Astrocyte (in vitro differentiated cells and primary cell): ENCODE measurements around the gene ZRANB1. TPM values are rescaled to one million over a fixed set of nuclear protein-coding genes. Genes with fewer than 3 reads are reported as not detected.

Experiments used
- DNase-seq: peaks from one replicate; pipeline ENCODE4 v3.0.0-alpha.2; 2010; ENCODE audit warnings: low read depth
- FAIRE-seq: peaks from 2 replicates; lab custom pipeline; 2011; peaks lifted over from hg19 to GRCh38; lab: Jason Lieb, UNC
- H2AFZ ChIP-seq: 2 replicates; pipeline ENCODE4 v1.6.0; 2012; ENCODE audit warnings: low read depth, low read length, inconsistent platforms
- H3K27ac ChIP-seq: 2 replicates; pipeline ENCODE4 v1.5.1; 2011; ENCODE audit warnings: low read depth, low read length, inconsistent platforms
- H3K27me3 ChIP-seq: 2 replicates; pipeline ENCODE4 v1.6.0; 2011; ENCODE audit warnings: low read length, inconsistent platforms; ENCODE audit not compliant: insufficient read depth
- H3K36me3 ChIP-seq: 2 replicates; pipeline ENCODE4 v1.5.1; 2011; ENCODE audit warnings: low read length, inconsistent platforms; ENCODE audit not compliant: insufficient read depth
- H3K4me1 ChIP-seq: 2 replicates; pipeline ENCODE4 v1.5.1; 2011; ENCODE audit warnings: low read length, inconsistent platforms; ENCODE audit not compliant: insufficient read depth
- H3K4me2 ChIP-seq: 2 replicates; pipeline ENCODE4 v1.6.0; 2012; ENCODE audit warnings: low read length, inconsistent platforms
- H3K4me3 ChIP-seq: 2 replicates; pipeline ENCODE4 v1.5.1; 2011; ENCODE audit warnings: low read depth, mild to moderate bottlenecking, low read length, inconsistent platforms; ENCODE audit not compliant: insufficient read depth
- H3K79me2 ChIP-seq: 2 replicates; pipeline ENCODE4 v1.6.0; 2012; ENCODE audit warnings: mild to moderate bottlenecking, low read length, inconsistent platforms; ENCODE audit not compliant: insufficient read depth
- H3K9ac ChIP-seq: 2 replicates; pipeline ENCODE4 v1.6.0; 2012; ENCODE audit warnings: mild to moderate bottlenecking, low read length, inconsistent platforms
- H3K9me3 ChIP-seq: 2 replicates; pipeline ENCODE4 v1.5.1; 2012; ENCODE audit warnings: low read depth, mild to moderate bottlenecking, low read length, inconsistent platforms; ENCODE audit not compliant: insufficient read depth
- H4K20me1 ChIP-seq: 2 replicates; pipeline ENCODE4 v1.6.0; 2012; ENCODE audit warnings: low read length, inconsistent platforms; ENCODE audit not compliant: insufficient read depth
- H3K27ac Mint-ChIP-seq: one replicate; pipeline ENCODE4 v1.8.0; 2021; ENCODE audit warnings: mild to moderate bottlenecking, mixed read lengths; ENCODE audit not compliant: unreplicated experiment
- H3K27me3 Mint-ChIP-seq: one replicate; pipeline ENCODE4 v1.8.0; 2021; ENCODE audit warnings: low read depth, mixed read lengths; ENCODE audit not compliant: unreplicated experiment
- H3K36me3 Mint-ChIP-seq: one replicate; pipeline ENCODE4 v1.8.0; 2021; ENCODE audit warnings: low read depth, mixed read lengths; ENCODE audit not compliant: unreplicated experiment
- H3K4me1 Mint-ChIP-seq: one replicate; pipeline ENCODE4 v1.8.0; 2021; ENCODE audit warnings: low read depth, mixed read lengths; ENCODE audit not compliant: unreplicated experiment
- H3K4me3 Mint-ChIP-seq: one replicate; pipeline ENCODE4 v1.8.0; 2021; ENCODE audit warnings: mild to moderate bottlenecking, moderate library complexity, mixed read lengths; ENCODE audit not compliant: unreplicated experiment
- H3K9me3 Mint-ChIP-seq: one replicate; pipeline ENCODE4 v1.8.0; 2021; ENCODE audit warnings: mild to moderate bottlenecking, mixed read lengths; ENCODE audit not compliant: unreplicated experiment
- CTCF ChIP-seq: IDR thresholded peaks from 2 replicates; pipeline ENCODE4 v1.5.1; 2011; ENCODE audit warnings: low read depth, mild to moderate bottlenecking, inconsistent platforms, low read length, moderate library complexity; ENCODE audit not compliant: insufficient read depth
- EZH2 ChIP-seq: IDR thresholded peaks from 2 replicates; pipeline ENCODE4 v1.6.1; 2012; ENCODE audit warnings: mild to moderate bottlenecking, low read length, inconsistent platforms; ENCODE audit not compliant: insufficient read depth
- total RNA-seq: library from RNA; stranded (reverse); gene quantifications from 2 replicates; pipeline ENCODE4 v1.2.1, GENCODE V29; 2021

The ZRANB1 gene
- total RNA-seq, 1 donor from 2014 or later: 24.9 TPM

DNA sequence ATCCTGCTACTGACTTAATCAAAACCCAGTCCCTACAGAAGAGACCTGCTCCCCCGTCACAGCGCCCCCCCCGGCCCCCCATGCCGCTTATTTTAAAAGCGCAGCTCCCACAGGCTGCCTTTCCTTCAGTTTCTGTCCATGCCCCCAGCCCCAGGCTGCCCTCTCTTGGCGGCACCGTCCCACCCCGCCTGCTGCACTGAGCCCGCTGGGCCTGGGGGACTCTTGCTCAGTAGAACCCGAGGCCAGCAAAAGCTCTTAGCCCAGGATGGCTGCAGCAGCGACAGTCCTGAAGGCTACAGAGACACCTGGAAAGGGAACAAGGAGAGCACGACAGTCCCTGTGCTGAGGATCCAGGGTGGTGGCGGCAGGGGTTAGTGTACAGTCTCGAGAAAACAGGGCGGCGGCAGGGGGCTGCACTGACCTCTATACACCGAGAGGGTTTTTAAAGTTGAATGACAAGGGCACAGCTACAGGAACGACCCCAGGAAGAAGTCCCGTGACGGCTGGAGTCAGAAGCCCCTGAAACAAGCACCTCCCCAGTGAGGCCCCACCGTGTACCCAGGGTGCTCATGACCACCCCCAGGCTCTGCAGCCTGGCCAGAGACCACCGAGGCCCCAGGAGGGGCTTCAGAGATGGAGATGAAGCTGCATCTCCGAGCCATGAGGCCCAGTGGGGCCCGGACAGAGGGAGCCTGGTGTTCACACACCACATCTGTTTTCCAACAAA lies 54.4 kb downstream of the ZRANB1 start:
- H3K27me3 Mint-ChIP-seq: no peaks in the 10 kb centered on the region
- Histone ChIP-seq H3K27me3 (no peaks in the 10 kb centered on the region), H3K79me2 (peaks cover 24% of the 10 kb centered on the region), H3K9me3 (no peaks in the 10 kb centered on the region), H3K4me1 (peaks cover 20% of the 10 kb centered on the region), H3K4me2 (no peak overlapping the region), H3K9ac (no peak overlapping the region), H3K36me3 (peaks cover 20% of the 10 kb centered on the region), H4K20me1 (peaks cover 79% of the 10 kb centered on the region), H3K27ac (no peak overlapping the region), H3K4me3 (no peak overlapping the region), H2AFZ (no peak overlapping the region)
- DNase-seq: no peak
- peak overlapping the region; percentile 55 for H3K27ac Mint-ChIP-seq
- H3K4me1 Mint-ChIP-seq: peaks cover 5% of the 10 kb centered on the region
- no peaks in the 10 kb centered on the region for H3K9me3 Mint-ChIP-seq
- FAIRE-seq: no peak
- TF ChIP-seq EZH2 (no peak), CTCF (no peak)
- H3K36me3 Mint-ChIP-seq: peaks cover 14% of the 10 kb centered on the region
- H3K4me3 Mint-ChIP-seq: no peak overlapping the region

- Histone ChIP-seq H3K4me1 (peaks cover 21% of the 10 kb centered on the region), H3K27ac (no peak overlapping the region), H3K4me2 (no peak overlapping the region), H3K36me3 (peaks cover 15% of the 10 kb centered on the region), H3K79me2 (peaks cover 24% of the 10 kb centered on the region), H4K20me1 (peaks cover 82% of the 10 kb centered on the region), H3K27me3 (no peaks in the 10 kb centered on the region), H3K4me3 (no peak overlapping the region), H2AFZ (no peak overlapping the region), H3K9me3 (no peaks in the 10 kb centered on the region), H3K9ac (no peak overlapping the region)
- H3K4me1 Mint-ChIP-seq: peaks cover 5% of the 10 kb centered on the region
- no peak overlapping the region for H3K4me3 Mint-ChIP-seq
- H3K27me3 Mint-ChIP-seq: no peaks in the 10 kb centered on the region
- no peak overlapping the region for H3K27ac Mint-ChIP-seq
- peaks cover 18% of the 10 kb centered on the region for H3K36me3 Mint-ChIP-seq
- DNase-seq (no peak), FAIRE-seq (no peak)
- H3K9me3 Mint-ChIP-seq: no peaks in the 10 kb centered on the region
- TF ChIP-seq CTCF: no peak
- TF ChIP-seq EZH2: no peak
Observed at GRCh38 chr10:124996854-124997215, 54.9 kb downstream of the ZRANB1 start.

GRCh38 chr10:124997306-124997705 lies 55.4 kb downstream of the ZRANB1 start:
- H3K27ac Mint-ChIP-seq: no peak overlapping the region

More at GRCh38 chr10:124997306-124997705, 55.4 kb downstream of the ZRANB1 start:
- FAIRE-seq (no peak), DNase-seq (no peak)
- Mint-ChIP-seq H3K4me1 (peaks cover 5% of the 10 kb centered on the region), H3K27me3 (no peaks in the 10 kb centered on the region), H3K4me3 (no peak overlapping the region), H3K9me3 (no peaks in the 10 kb centered on the region), H3K36me3 (peaks cover 19% of the 10 kb centered on the region)
- Histone ChIP-seq H3K4me3 (no peak overlapping the region), H3K4me1 (peaks cover 21% of the 10 kb centered on the region), H3K79me2 (peaks cover 25% of the 10 kb centered on the region), H3K9me3 (no peaks in the 10 kb centered on the region), H3K9ac (no peak overlapping the region), H3K27ac (no peak overlapping the region), H3K36me3 (peaks cover 13% of the 10 kb centered on the region), H3K4me2 (no peak overlapping the region), H3K27me3 (no peaks in the 10 kb centered on the region), H2AFZ (no peak overlapping the region), H4K20me1 (peaks cover 82% of the 10 kb centered on the region)
- TF ChIP-seq EZH2 (no peak), CTCF (no peak)
